IPS DF 6.9 (cell line): Measurements from ENCODE around the gene NFKBIE.

Experiments used
- DNase-seq: peaks from one replicate; pipeline ENCODE4 v3.0.0-alpha.2; 2013; ENCODE audit warnings: low read depth, low spot score
- H3K27ac ChIP-seq: one replicate; pipeline ENCODE4 v1.5.1; 2013; ENCODE audit warnings: low read length, control low read depth
- H3K27me3 ChIP-seq: 2 replicates; pipeline ENCODE4 v1.6.1; 2013; ENCODE audit warnings: mild to moderate bottlenecking, low read length; ENCODE audit not compliant: control insufficient read depth, insufficient read depth
- H3K36me3 ChIP-seq: 2 replicates; pipeline ENCODE4 v1.6.1; 2013; ENCODE audit warnings: low read length; ENCODE audit not compliant: control insufficient read depth, insufficient read depth
- H3K4me1 ChIP-seq: 2 replicates; pipeline ENCODE4 v1.6.1; 2013; ENCODE audit warnings: low read length; ENCODE audit not compliant: control insufficient read depth, insufficient read depth
- H3K4me3 ChIP-seq: 2 replicates; pipeline ENCODE4 v1.5.1; 2013; ENCODE audit warnings: mild to moderate bottlenecking, low read length
- H3K9me3 ChIP-seq: 2 replicates; pipeline ENCODE4 v1.6.1; 2013; ENCODE audit warnings: low read length, inconsistent platforms; ENCODE audit not compliant: control insufficient read depth, insufficient read depth
- WGBS: extraction: QIAGEN DNeasy Blood & Tissue Kit; methylation state at CpG from one replicate; pipeline ENCODE4 v1.1.7; 2013; ENCODE audit warnings: mixed read lengths, missing lambda C conversion rate; ENCODE audit not compliant: insufficient read length, insufficient coverage; 5-methylcytosine and 5-hydroxymethylcytosine counted together

The NFKBIE gene

GRCh38 chr6:44284121-44284520, 18.8 kb upstream of the NFKBIE start:
- DNase-seq: no peak
- Histone ChIP-seq H3K27me3 (0 out of 2 replicates have a peak, but pooled peaks cover 2% of the 10 kb centered on the region), H3K4me1 (0 out of 2 replicates have a peak, but pooled peaks cover 1% of the 10 kb centered on the region), H3K9me3 (no peaks in the 10 kb centered on the region), H3K36me3 (no peaks in the 10 kb centered on the region), H3K4me3 (no peak overlapping the region), H3K27ac (no peak overlapping the region)
- no CpG with 5 or more reads among the region's 2 CpGs for WGBS

GRCh38 chr6:44278774-44279697, 13.7 kb upstream of the NFKBIE start:
- WGBS: no CpG with 5 or more reads among the region's 9 CpGs
- Histone ChIP-seq H3K27me3 (peaks cover 3% of the 10 kb centered on the region; the same call in 1 of the 2 replicates), H3K4me3 (no peak overlapping the region), H3K4me1 (peaks cover 8% of the 10 kb centered on the region), H3K36me3 (peaks cover 3% of the 10 kb centered on the region; the same call in 1 of the 2 replicates), H3K27ac (no peak overlapping the region), H3K9me3 (no peaks in the 10 kb centered on the region)
- no peak for DNase-seq

GRCh38 chr6:44278315-44278714, 13.0 kb upstream of the NFKBIE start:
- Histone ChIP-seq H3K9me3 (no peaks in the 10 kb centered on the region), H3K4me1 (peaks cover 8% of the 10 kb centered on the region), H3K27ac (no peak overlapping the region), H3K36me3 (peaks cover 3% of the 10 kb centered on the region; the same call in 1 of the 2 replicates), H3K4me3 (no peak overlapping the region), H3K27me3 (peaks cover 3% of the 10 kb centered on the region; the same call in 1 of the 2 replicates)
- DNase-seq: no peak
- no CpG with 5 or more reads among the region's 3 CpGs for WGBS

GRCh38 chr6:44277763-44278162, 12.4 kb upstream of the NFKBIE start:
- Histone ChIP-seq H3K27ac (no peak overlapping the region), H3K4me1 (peaks cover 8% of the 10 kb centered on the region), H3K27me3 (peaks cover 1% of the 10 kb centered on the region; the same call in 1 of the 2 replicates), H3K9me3 (no peaks in the 10 kb centered on the region), H3K4me3 (no peak overlapping the region), H3K36me3 (peaks cover 3% of the 10 kb centered on the region; the same call in 1 of the 2 replicates)
- DNase-seq: no peak
- no CpG with 5 or more reads among the region's 7 CpGs for WGBS

GRCh38 chr6:44276667-44277640, 11.6 kb upstream of the NFKBIE start:
- H3K9me3 ChIP-seq: no peaks in the 10 kb centered on the region
- H3K27me3 ChIP-seq: peaks cover 1% of the 10 kb centered on the region; the same call in 1 of the 2 replicates
- H3K27ac ChIP-seq: no peak overlapping the region
- WGBS: no CpG with 5 or more reads among the region's 23 CpGs
- H3K4me1 ChIP-seq: peaks cover 8% of the 10 kb centered on the region
- peaks cover 3% of the 10 kb centered on the region; the same call in 1 of the 2 replicates for H3K36me3 ChIP-seq
- DNase-seq: no peak
- no peak overlapping the region for H3K4me3 ChIP-seq

- no peak for DNase-seq
- H3K4me3 ChIP-seq: no peak overlapping the region; the same call in 1 of the 2 replicates
- H3K9me3 ChIP-seq: no peaks in the 10 kb centered on the region
- H3K36me3 ChIP-seq: peaks cover 3% of the 10 kb centered on the region; the same call in 1 of the 2 replicates
- peaks cover 11% of the 10 kb centered on the region for H3K4me1 ChIP-seq
- H3K27me3 ChIP-seq: peaks cover 1% of the 10 kb centered on the region; the same call in 1 of the 2 replicates
- WGBS: no CpG with 5 or more reads among the region's 109 CpGs
- no peak overlapping the region for H3K27ac ChIP-seq
These were observed 10.6 kb upstream of the NFKBIE start for GRCh38 chr6:44275749-44276648.

GRCh38 chr6:44275271-44275748, 10.0 kb upstream of the NFKBIE start:
- no CpG with 5 or more reads among the region's 59 CpGs for WGBS
- Histone ChIP-seq H3K9me3 (no peaks in the 10 kb centered on the region), H3K4me3 (no peak overlapping the region), H3K4me1 (peaks cover 11% of the 10 kb centered on the region), H3K27ac (no peak overlapping the region), H3K27me3 (peaks cover 1% of the 10 kb centered on the region; the same call in 1 of the 2 replicates), H3K36me3 (peaks cover 3% of the 10 kb centered on the region; the same call in 1 of the 2 replicates)
- DNase-seq: no peak

- peaks cover 12% of the 10 kb centered on the region for H3K4me1 ChIP-seq
- DNase-seq: no peak
- H3K9me3 ChIP-seq: no peaks in the 10 kb centered on the region
- no peak overlapping the region for H3K27ac ChIP-seq
- no peak overlapping the region for H3K4me3 ChIP-seq
- peaks cover 3% of the 10 kb centered on the region; the same call in 1 of the 2 replicates for H3K36me3 ChIP-seq
- peaks cover 1% of the 10 kb centered on the region; the same call in 1 of the 2 replicates for H3K27me3 ChIP-seq
- no CpG with 5 or more reads among the region's 1 CpG for WGBS
These were observed 8.3 kb upstream of the NFKBIE start for GRCh38 chr6:44273617-44274016.

- H3K36me3 ChIP-seq: peaks cover 3% of the 10 kb centered on the region; the same call in 1 of the 2 replicates
- peaks cover 1% of the 10 kb centered on the region; the same call in 1 of the 2 replicates for H3K27me3 ChIP-seq
- peaks cover 16% of the 10 kb centered on the region for H3K4me1 ChIP-seq
- no peaks in the 10 kb centered on the region for H3K9me3 ChIP-seq
- H3K27ac ChIP-seq: no peak overlapping the region
- no peak for DNase-seq
- WGBS: no CpG with 5 or more reads among the region's 23 CpGs
- no peak overlapping the region for H3K4me3 ChIP-seq
These were observed 7.7 kb upstream of the NFKBIE start for GRCh38 chr6:44272999-44273566.
